Rectal smooth muscle tissue (tissue), 1 donor: ENCODE data around the gene APLP1.

ENCODE experiments used
- H3K27ac ChIP-seq: one replicate; pipeline ENCODE4 v1.7.0; 2013; ENCODE audit warnings: low read depth, low read length, inconsistent platforms
- H3K27me3 ChIP-seq: one replicate; pipeline ENCODE4 v1.7.0; 2013; ENCODE audit warnings: low read length; ENCODE audit not compliant: control insufficient read depth, insufficient read depth
- H3K36me3 ChIP-seq: one replicate; pipeline ENCODE4 v1.7.0; 2013; ENCODE audit warnings: low read length; ENCODE audit not compliant: control insufficient read depth, insufficient read depth
- H3K4me1 ChIP-seq: one replicate; pipeline ENCODE4 v1.7.0; 2013; ENCODE audit warnings: low read length; ENCODE audit not compliant: control insufficient read depth, insufficient read depth
- H3K4me3 ChIP-seq: one replicate; pipeline ENCODE4 v1.7.0; 2013; ENCODE audit warnings: low read length
- H3K9ac ChIP-seq: one replicate; pipeline ENCODE4 v1.7.0; 2013; ENCODE audit warnings: low read length

APLP1 gene

GRCh38 chr19:35872180-35872579, 3.8 kb downstream of the APLP1 start:
- peaks cover 11% of the 10 kb centered on the region for H3K27me3 ChIP-seq
- H3K9ac ChIP-seq = no peak overlapping the region
- no peak overlapping the region for H3K27ac ChIP-seq
- peaks cover 3% of the 10 kb centered on the region for H3K4me1 ChIP-seq
- H3K36me3 ChIP-seq = no peaks in the 10 kb centered on the region
- no peak overlapping the region for H3K4me3 ChIP-seq

GRCh38 chr19:35874392-35874930, 6.1 kb downstream of the APLP1 start:
- H3K36me3 ChIP-seq = no peaks in the 10 kb centered on the region
- no peak overlapping the region for H3K4me3 ChIP-seq
- H3K4me1 ChIP-seq = no peaks in the 10 kb centered on the region
- no peak overlapping the region for H3K9ac ChIP-seq
- no peak overlapping the region for H3K27ac ChIP-seq
- peaks cover 14% of the 10 kb centered on the region for H3K27me3 ChIP-seq

- Histone ChIP-seq H3K27me3 (peaks cover 5% of the 10 kb centered on the region), H3K4me1 (no peaks in the 10 kb centered on the region), H3K4me3 (no peak overlapping the region), H3K36me3 (no peaks in the 10 kb centered on the region), H3K27ac (no peak overlapping the region), H3K9ac (no peak overlapping the region)
Observed at GRCh38 chr19:35879068-35879467, 10.7 kb downstream of the APLP1 start.

- Histone ChIP-seq H3K4me1 (no peaks in the 10 kb centered on the region), H3K36me3 (no peaks in the 10 kb centered on the region), H3K4me3 (no peak overlapping the region), H3K27me3 (peaks cover 5% of the 10 kb centered on the region), H3K27ac (no peak overlapping the region), H3K9ac (no peak overlapping the region)
Observed at GRCh38 chr19:35879770-35880317, 11.5 kb downstream of the APLP1 start.

GRCh38 chr19:35882114-35882832, 13.9 kb downstream of the APLP1 start:
- Histone ChIP-seq H3K4me3 (no peak overlapping the region), H3K4me1 (no peaks in the 10 kb centered on the region), H3K36me3 (no peaks in the 10 kb centered on the region), H3K27me3 (peaks cover 5% of the 10 kb centered on the region), H3K9ac (no peak overlapping the region), H3K27ac (no peak overlapping the region)

GRCh38 chr19:35883882-35884281, 15.5 kb downstream of the APLP1 start:
- peaks cover 7% of the 10 kb centered on the region for H3K36me3 ChIP-seq
- H3K27me3 ChIP-seq = peaks cover 5% of the 10 kb centered on the region
- H3K9ac ChIP-seq = no peak overlapping the region
- no peaks in the 10 kb centered on the region for H3K4me1 ChIP-seq
- H3K4me3 ChIP-seq = no peak overlapping the region
- H3K27ac ChIP-seq = no peak overlapping the region

- H3K27ac ChIP-seq = no peak overlapping the region
- no peaks in the 10 kb centered on the region for H3K27me3 ChIP-seq
- no peak overlapping the region for H3K4me3 ChIP-seq
- H3K9ac ChIP-seq = no peak overlapping the region
- H3K36me3 ChIP-seq = peaks cover 11% of the 10 kb centered on the region
- H3K4me1 ChIP-seq = no peaks in the 10 kb centered on the region
Observed at GRCh38 chr19:35885225-35885738, 16.9 kb downstream of the APLP1 start.

- Histone ChIP-seq H3K4me1 (no peaks in the 10 kb centered on the region), H3K4me3 (no peak overlapping the region), H3K9ac (no peak overlapping the region), H3K27ac (no peak overlapping the region), H3K36me3 (peaks cover 11% of the 10 kb centered on the region), H3K27me3 (no peaks in the 10 kb centered on the region)
Observed at GRCh38 chr19:35885904-35886303, 17.5 kb downstream of the APLP1 start.

- H3K4me1 ChIP-seq = no peaks in the 10 kb centered on the region
- no peaks in the 10 kb centered on the region for H3K27me3 ChIP-seq
- no peak overlapping the region for H3K9ac ChIP-seq
- H3K4me3 ChIP-seq = no peak overlapping the region
- H3K36me3 ChIP-seq = peaks cover 11% of the 10 kb centered on the region
- H3K27ac ChIP-seq = no peak overlapping the region
Observed at GRCh38 chr19:35887197-35887596, 18.8 kb downstream of the APLP1 start.

- no peaks in the 10 kb centered on the region for H3K4me1 ChIP-seq
- H3K4me3 ChIP-seq = no peak overlapping the region
- no peaks in the 10 kb centered on the region for H3K27me3 ChIP-seq
- H3K9ac ChIP-seq = no peak overlapping the region
- peaks cover 17% of the 10 kb centered on the region for H3K36me3 ChIP-seq
- no peak overlapping the region for H3K27ac ChIP-seq
Observed at GRCh38 chr19:35888398-35888797, 20.0 kb downstream of the APLP1 start.

GRCh38 chr19:35889370-35890112, 21.2 kb downstream of the APLP1 start:
- no peaks in the 10 kb centered on the region for H3K4me1 ChIP-seq
- no peak overlapping the region for H3K27ac ChIP-seq
- peaks cover 20% of the 10 kb centered on the region for H3K36me3 ChIP-seq
- no peak overlapping the region for H3K9ac ChIP-seq
- H3K4me3 ChIP-seq = no peak overlapping the region
- H3K27me3 ChIP-seq = no peaks in the 10 kb centered on the region

- H3K4me1 ChIP-seq = no peaks in the 10 kb centered on the region
- H3K27me3 ChIP-seq = no peaks in the 10 kb centered on the region
- H3K27ac ChIP-seq = no peak overlapping the region
- no peak overlapping the region for H3K9ac ChIP-seq
- H3K4me3 ChIP-seq = no peak overlapping the region
- peaks cover 20% of the 10 kb centered on the region for H3K36me3 ChIP-seq
Observed at GRCh38 chr19:35890113-35890650, 21.8 kb downstream of the APLP1 start.
